Body of pancreas (tissue), 4 donors: Measurements from ENCODE around the gene RAI1. TPM values are rescaled to one million over a fixed set of nuclear protein-coding genes. Genes with fewer than 3 reads are reported as not detected.

Source experiments
- ATAC-seq: fragments of 150-250 bp; one replicate; pipeline ENCODE4 v1.9.1; 2016
- DNase-seq, 4 donors: peaks; one replicate each; pipeline ENCODE4 v3.0.0-alpha.2; 2019
- H3K27ac ChIP-seq, 4 donors: fragments of 200-600 bp; sonication (generic); 1 replicate in 3 of 4; 2 replicates in 1 of 4; pipeline versions ENCODE4 v1.5.1 to v1.6.1; 2016 to 2019; ENCODE audit warnings: mild to moderate bottlenecking in 1 of 4, mixed read lengths in 1 of 4, moderate library complexity in 1 of 4
- H3K27me3 ChIP-seq, 2 donors: fragments of 200-600 bp; sonication (generic); one replicate each; pipeline ENCODE4 v1.6.0; 2016; ENCODE audit warnings: mild to moderate bottlenecking in 1 of 2
- H3K36me3 ChIP-seq, 2 donors: fragments of 200-600 bp; sonication (generic); replicated peaks in 1 of 2; 2 replicates each; pipeline ENCODE4 v1.5.1; 2016; ENCODE audit warnings: low read depth in 2 of 2; ENCODE audit not compliant: insufficient read depth in 1 of 2
- H3K4me1 ChIP-seq: fragments of 200-600 bp; sonication (generic); one replicate; pipeline ENCODE4 v1.6.0; 2016
- H3K4me3 ChIP-seq, 2 donors: fragments of 200-600 bp; sonication (generic); 1 replicate in 1 of 2; 2 replicates in 1 of 2; pipeline ENCODE4 v1.5.1; 2016 to 2019
- H3K9me3 ChIP-seq, 3 donors: fragments of 200-600 bp; sonication (generic); 1 replicate in 2 of 3; 2 replicates in 1 of 3; pipeline ENCODE4 v1.5.1; 2016
- POLR2A ChIP-seq, 3 donors: fragments of 450-650 bp; IDR thresholded peaks; one replicate each; pipeline ENCODE4 v1.6.1; 2016; ENCODE audit warnings: antibody characterized with exemption in 3 of 3, mild to moderate bottlenecking in 2 of 3
- WGBS, 2 donors: methylation state at CpG; one replicate each; pipeline ENCODE4 v1.1.5; 2017; 5-methylcytosine and 5-hydroxymethylcytosine counted together
- intact Hi-C: fragments of 100-400 bp; cut with DNase I; formaldehyde crosslinking; loops from one replicate; pipeline ENCODE4 v1.15.1; 2023
- total RNA-seq, 2 donors: library from RNA; depleted of rRNA; stranded (reverse); fragments of >200 nt; gene quantifications; one replicate each; pipeline ENCODE4 v1.1.0, GENCODE V29; 2016
- TF ChIP-seq, protein P1 (sequence below), 7 experiments: fragments of 450-650 bp in 4 of 7; fragments of 200-600 bp in 3 of 7; sonication (generic) in 3 of 7; IDR thresholded peaks; one replicate each; pipeline ENCODE4 v1.5.1; 2016 to 2019; ENCODE audit warnings: antibody characterized with exemption in 7 of 7

Gene RAI1
- total RNA-seq, 2 donors from 2014 or later = 16.3 to 41.5 TPM

DNA sequence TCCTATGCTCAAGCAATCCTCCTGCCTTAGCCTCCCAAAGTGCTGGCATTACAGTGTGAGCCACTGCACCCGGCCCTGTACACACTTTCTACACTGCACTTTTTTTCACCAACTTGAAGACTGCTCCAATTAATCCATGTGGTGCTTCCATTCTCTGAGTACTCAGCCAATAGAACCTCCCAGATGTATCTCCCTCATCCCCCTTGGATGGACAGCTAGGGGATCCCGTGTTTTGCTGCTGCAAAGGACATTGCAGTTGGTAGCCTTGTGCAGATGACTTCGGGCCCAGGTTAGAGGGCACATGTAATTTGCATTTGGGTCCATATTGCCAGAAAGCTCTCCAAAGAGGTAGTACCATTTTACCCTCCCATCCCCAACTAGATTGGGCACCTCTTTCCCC lies 95.6 kb downstream of the RAI1 start:
- TF ChIP-seq, protein P1, sequence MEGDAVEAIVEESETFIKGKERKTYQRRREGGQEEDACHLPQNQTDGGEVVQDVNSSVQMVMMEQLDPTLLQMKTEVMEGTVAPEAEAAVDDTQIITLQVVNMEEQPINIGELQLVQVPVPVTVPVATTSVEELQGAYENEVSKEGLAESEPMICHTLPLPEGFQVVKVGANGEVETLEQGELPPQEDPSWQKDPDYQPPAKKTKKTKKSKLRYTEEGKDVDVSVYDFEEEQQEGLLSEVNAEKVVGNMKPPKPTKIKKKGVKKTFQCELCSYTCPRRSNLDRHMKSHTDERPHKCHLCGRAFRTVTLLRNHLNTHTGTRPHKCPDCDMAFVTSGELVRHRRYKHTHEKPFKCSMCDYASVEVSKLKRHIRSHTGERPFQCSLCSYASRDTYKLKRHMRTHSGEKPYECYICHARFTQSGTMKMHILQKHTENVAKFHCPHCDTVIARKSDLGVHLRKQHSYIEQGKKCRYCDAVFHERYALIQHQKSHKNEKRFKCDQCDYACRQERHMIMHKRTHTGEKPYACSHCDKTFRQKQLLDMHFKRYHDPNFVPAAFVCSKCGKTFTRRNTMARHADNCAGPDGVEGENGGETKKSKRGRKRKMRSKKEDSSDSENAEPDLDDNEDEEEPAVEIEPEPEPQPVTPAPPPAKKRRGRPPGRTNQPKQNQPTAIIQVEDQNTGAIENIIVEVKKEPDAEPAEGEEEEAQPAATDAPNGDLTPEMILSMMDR (IDR thresholded peaks at IDR 0.05) = no peak
- no peak for TF ChIP-seq POLR2A (IDR thresholded peaks at IDR 0.05)
- Histone ChIP-seq H3K36me3 (no peaks in the 10 kb centered on the region), H3K27me3 (no peaks in the 10 kb centered on the region), H3K4me1 (peaks cover 35% of the 10 kb centered on the region), H3K27ac (no peak overlapping the region), H3K4me3 (no peak overlapping the region), H3K9me3 (no peaks in the 10 kb centered on the region)
- 60 to 67% methylated on average over 3 of the region's 3 CpGs for WGBS, 2 donors
- intact Hi-C loops = no loop called here
- no peak for ATAC-seq
- DNase-seq = no peak

DNA sequence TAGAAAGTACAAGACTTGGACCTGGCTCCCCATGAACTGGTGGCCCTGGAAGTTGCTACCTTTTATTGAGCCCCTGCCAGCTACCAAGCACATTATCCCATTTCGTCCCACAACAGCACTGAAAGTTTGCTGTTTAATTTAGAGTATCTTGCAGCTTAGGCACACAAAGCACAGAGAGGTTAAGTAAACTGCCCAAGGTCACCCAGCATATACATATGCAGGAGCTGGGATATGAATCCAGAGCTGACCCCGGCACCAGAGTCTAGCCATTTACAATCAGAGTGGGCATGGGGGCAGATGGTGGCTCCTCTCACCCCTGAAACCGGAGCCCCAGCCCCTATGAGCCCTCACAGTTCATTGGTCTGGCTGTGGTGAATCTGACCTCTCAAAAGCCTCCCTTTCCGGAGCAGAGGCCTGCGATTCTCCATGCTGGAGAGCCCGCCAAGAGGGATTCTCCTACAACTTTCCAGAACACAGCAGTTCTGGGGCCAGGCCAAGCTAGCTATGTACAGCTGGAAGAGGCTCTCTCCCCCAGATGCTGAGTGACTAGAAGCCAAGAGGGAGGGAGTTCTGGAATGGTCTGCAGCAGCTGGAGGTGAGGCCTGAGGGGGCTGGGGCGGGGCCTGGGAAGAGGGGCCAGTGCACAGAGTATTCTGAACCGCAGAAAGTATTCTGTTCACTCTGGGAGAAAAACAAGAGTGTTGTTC lies 97.2 kb downstream of the RAI1 start:
- WGBS, 2 donors = 59 to 67% methylated on average over 4 to 8 of the region's 8 CpGs
- no peak for ATAC-seq
- no peaks in the 10 kb centered on the region for H3K9me3 ChIP-seq
- peak overlapping the region in 2 of 4 donors; percentile 9 to 48 for H3K27ac ChIP-seq
- intact Hi-C loops = no loop called here
- peaks cover 46% of the 10 kb centered on the region for H3K4me1 ChIP-seq
- no peaks in the 10 kb centered on the region for H3K36me3 ChIP-seq
- no peak overlapping the region for H3K4me3 ChIP-seq
- peak in 3 of 4 donors; percentile 54 to 59 (median 55) for DNase-seq
- TF ChIP-seq, protein P1 (IDR thresholded peaks at IDR 0.05) = no peak
- TF ChIP-seq POLR2A (IDR thresholded peaks at IDR 0.05) = no peak
- no peaks in the 10 kb centered on the region for H3K27me3 ChIP-seq

DNA sequence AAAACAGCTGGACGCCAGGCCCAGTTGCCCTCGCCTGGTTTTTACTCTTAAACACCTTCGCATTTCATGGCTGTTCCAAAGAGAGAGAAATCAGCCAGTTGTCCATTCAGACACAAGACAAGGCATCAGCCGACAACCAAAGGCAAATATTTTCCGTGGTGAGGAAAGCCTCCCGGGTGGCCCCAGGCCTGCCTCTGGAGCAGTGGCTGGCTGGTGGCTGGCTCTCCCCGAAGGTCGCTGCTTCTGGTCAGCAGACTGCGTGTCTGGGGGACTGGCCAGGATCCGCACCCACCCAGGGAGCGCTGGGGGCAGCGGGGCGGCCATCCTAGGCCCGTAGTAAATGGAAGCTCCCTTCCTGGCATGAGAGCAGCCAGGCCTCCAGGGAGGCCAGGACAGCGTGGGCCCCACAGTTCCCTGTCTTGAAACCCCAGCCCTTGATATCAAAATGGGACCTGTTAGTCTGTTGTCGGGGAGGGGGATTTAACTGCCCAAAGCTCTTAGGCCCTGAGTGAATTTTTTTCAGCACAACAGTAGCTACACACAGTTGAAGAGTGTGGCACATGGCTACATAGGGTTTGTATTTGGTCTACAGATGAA lies 97.9 kb downstream of the RAI1 start:
- Histone ChIP-seq H3K27ac (peak overlapping the region in 3 of 4 donors; percentile 9 to 48 (median 32)), H3K4me1 (peaks cover 50% of the 10 kb centered on the region), H3K36me3 (no peaks in the 10 kb centered on the region), H3K9me3 (no peaks in the 10 kb centered on the region), H3K4me3 (no peak overlapping the region), H3K27me3 (no peaks in the 10 kb centered on the region)
- ATAC-seq = no peak
- intact Hi-C loops = no loop called here
- 74 to 85% methylated on average over 5 to 16 of the region's 16 CpGs for WGBS, 2 donors
- TF ChIP-seq POLR2A (IDR thresholded peaks at IDR 0.05) = no peak
- TF ChIP-seq, protein P1 (IDR thresholded peaks at IDR 0.05) = no peak
- DNase-seq = no peak

DNA sequence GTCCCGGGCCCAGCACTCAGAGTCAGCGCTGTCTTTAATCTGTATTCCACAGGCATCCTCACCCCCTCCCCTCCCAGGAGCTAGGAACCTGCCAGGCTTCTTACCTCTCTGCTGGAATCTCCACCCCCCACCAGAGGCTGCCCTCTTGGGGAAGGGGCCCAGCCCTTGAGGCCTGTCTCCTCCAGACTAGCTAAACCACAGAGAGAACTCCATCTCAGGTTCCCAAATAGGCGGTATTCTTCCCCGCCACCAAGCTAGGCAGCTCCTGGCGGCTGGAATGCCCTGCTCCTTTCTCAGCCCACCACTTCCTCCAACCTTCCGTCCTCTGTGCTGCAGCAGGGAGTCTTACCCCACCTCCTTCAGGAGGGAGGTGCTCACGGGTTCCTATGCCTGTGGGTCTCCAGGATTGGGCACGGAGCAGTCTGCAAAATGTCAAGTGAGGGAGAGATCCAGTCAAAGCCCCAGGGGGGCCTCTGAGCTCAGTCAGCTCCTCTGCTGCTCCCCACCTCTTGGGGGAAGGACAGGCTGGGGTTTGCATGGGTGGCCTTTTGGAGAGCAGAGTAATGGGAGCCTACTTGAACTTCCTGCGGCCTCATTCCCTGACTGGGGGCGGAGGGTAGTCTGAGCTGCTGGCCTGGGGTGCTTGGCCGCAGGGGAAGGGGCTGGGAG lies 99.8 kb downstream of the RAI1 start:
- ATAC-seq (no peak), DNase-seq (peak in 1 of 4 donors; percentile 36)
- intact Hi-C loops = no loop called here
- no peaks in the 10 kb centered on the region for H3K36me3 ChIP-seq
- TF ChIP-seq POLR2A (IDR thresholded peaks at IDR 0.05) = no peak
- TF ChIP-seq, protein P1 (IDR thresholded peaks at IDR 0.05) = peak in 2 of 7 experiments; percentile 6 to 8
- peak overlapping the region; percentile 22 to 84 (median 81) for H3K27ac ChIP-seq
- H3K4me1 ChIP-seq = peaks cover 61% of the 10 kb centered on the region
- H3K27me3 ChIP-seq = no peaks in the 10 kb centered on the region
- no peak overlapping the region for H3K4me3 ChIP-seq
- 65 to 80% methylated on average over 1 to 11 of the region's 11 CpGs for WGBS, 2 donors
- no peaks in the 10 kb centered on the region for H3K9me3 ChIP-seq
